ENCODE measurements around the gene HTR1A. TPM values are rescaled to one million over a fixed set of nuclear protein-coding genes. Genes with fewer than 3 reads are reported as not detected.

Gene HTR1A
- total RNA-seq: not detected

- Histone ChIP-seq H3K4me1 (no peaks in the 10 kb centered on the region), H3K27ac (no peak within 1 kb of the TSS), H3K9me3 (no peaks in the 10 kb centered on the region), H3K4me3 (no peak within 1 kb of the TSS), H3K27me3 (peaks cover 37% of the 10 kb centered on the region), H3K36me3 (no peaks in the 10 kb centered on the region)
- no peak for DNase-seq (ENCODE audit: low spot score in 2 of 2)
- WGBS: 7% methylated on average over 9 of the region's 9 CpGs
- TF ChIP-seq POLR2A (IDR thresholded peaks at IDR 0.05) (no peak), CTCF (IDR thresholded peaks at IDR 0.05) (no peak), EP300 (IDR thresholded peaks at IDR 0.05) (no peak)
These were observed at the start of gene HTR1A for GRCh38 chr5:63962279-63962678. HTR1A (minus strand) TSS chr5:63962445; CDS start chr5:63961719, 726 bp downstream.

GRCh38 chr5:64003966-64004365 lies 41.7 kb upstream of the HTR1A start:
- H3K27ac ChIP-seq: no peak overlapping the region
- no peak for TF ChIP-seq EP300 (IDR thresholded peaks at IDR 0.05)
- no peak for TF ChIP-seq POLR2A (IDR thresholded peaks at IDR 0.05)
- TF ChIP-seq CTCF (IDR thresholded peaks at IDR 0.05): no peak
- H3K4me1 ChIP-seq: no peaks in the 10 kb centered on the region
- no peak overlapping the region for H3K4me3 ChIP-seq
- H3K9me3 ChIP-seq: no peaks in the 10 kb centered on the region
- H3K27me3 ChIP-seq: no peaks in the 10 kb centered on the region
- no peaks in the 10 kb centered on the region for H3K36me3 ChIP-seq
- WGBS: 37% methylated on average over 3 of the region's 3 CpGs
- no peak for DNase-seq (ENCODE audit: low spot score in 2 of 2)

GRCh38 chr5:64000096-64000495 lies 37.9 kb upstream of the HTR1A start:
- no peaks in the 10 kb centered on the region for H3K9me3 ChIP-seq
- no peaks in the 10 kb centered on the region for H3K27me3 ChIP-seq
- DNase-seq (ENCODE audit: low spot score in 2 of 2): no peak
- no peaks in the 10 kb centered on the region for H3K4me1 ChIP-seq
- TF ChIP-seq POLR2A (IDR thresholded peaks at IDR 0.05) (no peak), CTCF (IDR thresholded peaks at IDR 0.05) (no peak), EP300 (IDR thresholded peaks at IDR 0.05) (no peak), POLR2AphosphoS5 (IDR thresholded peaks at IDR 0.05) (no peak)
- no peak overlapping the region for H3K27ac ChIP-seq
- no peaks in the 10 kb centered on the region for H3K36me3 ChIP-seq
- H3K4me3 ChIP-seq: no peak overlapping the region

- Histone ChIP-seq H3K27me3 (no peaks in the 10 kb centered on the region), H3K27ac (no peak overlapping the region), H3K4me3 (no peak overlapping the region), H3K9me3 (no peaks in the 10 kb centered on the region), H3K36me3 (no peaks in the 10 kb centered on the region), H3K4me1 (no peaks in the 10 kb centered on the region)
- TF ChIP-seq CTCF (IDR thresholded peaks at IDR 0.05) (no peak), EP300 (IDR thresholded peaks at IDR 0.05) (no peak), POLR2AphosphoS5 (IDR thresholded peaks at IDR 0.05) (no peak), POLR2A (IDR thresholded peaks at IDR 0.05) (no peak)
- DNase-seq (ENCODE audit: low spot score in 2 of 2): no peak
These were observed 24.8 kb upstream of the HTR1A start for GRCh38 chr5:63987053-63987452.

- 53% methylated on average over 2 of the region's 2 CpGs for WGBS
- DNase-seq (ENCODE audit: low spot score in 2 of 2): no peak
- Histone ChIP-seq H3K27me3 (no peaks in the 10 kb centered on the region), H3K27ac (no peak overlapping the region), H3K9me3 (peaks cover 8% of the 10 kb centered on the region), H3K36me3 (no peaks in the 10 kb centered on the region), H3K4me3 (no peak overlapping the region), H3K4me1 (no peaks in the 10 kb centered on the region)
- TF ChIP-seq CTCF (IDR thresholded peaks at IDR 0.05) (no peak), POLR2A (IDR thresholded peaks at IDR 0.05) (no peak), POLR2AphosphoS5 (IDR thresholded peaks at IDR 0.05) (no peak), EP300 (IDR thresholded peaks at IDR 0.05) (no peak)
These were observed 19.6 kb upstream of the HTR1A start for GRCh38 chr5:63981864-63982263.
